Calu3 (cell line): ENCODE results near the gene SLC5A10. TPM values are rescaled to one million over a fixed set of nuclear protein-coding genes. Genes with fewer than 3 reads are reported as not detected.

Source experiments
- BruUV-seq: library from RNA; stranded (reverse); fragments of 400-500 nt; replicated peaks from 2 replicates; lab custom pipeline; 2021; lab: Mats Ljungman, UMichigan
- CTCF ChIA-PET: fragments of 300-600 bp; sonication (Branson Sonifier 250); formaldehyde crosslinking; loops from one replicate; lab custom pipeline; 2022; ENCODE audit warnings: antibody characterized with exemption; lab: Charles Lee
- DNase-seq: peaks from one replicate; pipeline ENCODE4 v3.0.0; 2022
- H3K27ac Mint-ChIP-seq: one replicate; pipeline ENCODE4 v1.8.0; 2022; ENCODE audit warnings: mixed read lengths; ENCODE audit not compliant: unreplicated experiment
- H3K27me3 Mint-ChIP-seq: one replicate; pipeline ENCODE4 v1.8.0; 2022; ENCODE audit warnings: mixed read lengths; ENCODE audit not compliant: unreplicated experiment
- H3K36me3 Mint-ChIP-seq: one replicate; pipeline ENCODE4 v1.8.0; 2022; ENCODE audit warnings: mild to moderate bottlenecking, moderate library complexity, mixed read lengths; ENCODE audit not compliant: insufficient read depth, unreplicated experiment
- H3K4me1 Mint-ChIP-seq: one replicate; pipeline ENCODE4 v1.8.0; 2022; ENCODE audit warnings: mild to moderate bottlenecking, low read depth, mixed read lengths; ENCODE audit not compliant: unreplicated experiment
- H3K4me3 Mint-ChIP-seq: one replicate; pipeline ENCODE4 v1.8.0; 2022; ENCODE audit warnings: mild to moderate bottlenecking, low read depth, moderate library complexity, mixed read lengths; ENCODE audit not compliant: unreplicated experiment
- H3K9me3 Mint-ChIP-seq: one replicate; pipeline ENCODE4 v1.8.0; 2022; ENCODE audit warnings: low read depth, mixed read lengths; ENCODE audit not compliant: unreplicated experiment
- intact Hi-C: fragments of 100-400 bp; cut with micrococcal nuclease; formaldehyde crosslinking; loops from one replicate; pipeline ENCODE4 v1.10.0; 2022; ENCODE audit not compliant: unreplicated experiment
- total RNA-seq: library from RNA; stranded (reverse); gene quantifications from 2 replicates; pipeline ENCODE4 v1.2.3, GENCODE V29; 2022
- TF ChIP-seq, protein P1 (sequence below): fragments of 200-600 bp; IDR thresholded peaks from one replicate; pipeline ENCODE4 v1.8.0; 2022; ENCODE audit warnings: antibody characterized with exemption; ENCODE audit not compliant: unreplicated experiment

The SLC5A10 gene
- total RNA-seq, 1 experiment from 2014 or later, result not detected

GRCh38 chr17:18948476-18949006 lies 3.4 kb upstream of the SLC5A10 start:
- DNase-seq, result no peak
- TF ChIP-seq, protein P1, sequence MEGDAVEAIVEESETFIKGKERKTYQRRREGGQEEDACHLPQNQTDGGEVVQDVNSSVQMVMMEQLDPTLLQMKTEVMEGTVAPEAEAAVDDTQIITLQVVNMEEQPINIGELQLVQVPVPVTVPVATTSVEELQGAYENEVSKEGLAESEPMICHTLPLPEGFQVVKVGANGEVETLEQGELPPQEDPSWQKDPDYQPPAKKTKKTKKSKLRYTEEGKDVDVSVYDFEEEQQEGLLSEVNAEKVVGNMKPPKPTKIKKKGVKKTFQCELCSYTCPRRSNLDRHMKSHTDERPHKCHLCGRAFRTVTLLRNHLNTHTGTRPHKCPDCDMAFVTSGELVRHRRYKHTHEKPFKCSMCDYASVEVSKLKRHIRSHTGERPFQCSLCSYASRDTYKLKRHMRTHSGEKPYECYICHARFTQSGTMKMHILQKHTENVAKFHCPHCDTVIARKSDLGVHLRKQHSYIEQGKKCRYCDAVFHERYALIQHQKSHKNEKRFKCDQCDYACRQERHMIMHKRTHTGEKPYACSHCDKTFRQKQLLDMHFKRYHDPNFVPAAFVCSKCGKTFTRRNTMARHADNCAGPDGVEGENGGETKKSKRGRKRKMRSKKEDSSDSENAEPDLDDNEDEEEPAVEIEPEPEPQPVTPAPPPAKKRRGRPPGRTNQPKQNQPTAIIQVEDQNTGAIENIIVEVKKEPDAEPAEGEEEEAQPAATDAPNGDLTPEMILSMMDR, result no peak
- H3K4me3 Mint-ChIP-seq, result no peak overlapping the region
- no peak overlapping the region for H3K27ac Mint-ChIP-seq
- intact Hi-C loops, result no loop called here
- H3K4me1 Mint-ChIP-seq, result peaks cover 18% of the 10 kb centered on the region
- H3K27me3 Mint-ChIP-seq, result peaks cover 8% of the 10 kb centered on the region
- no peaks in the 10 kb centered on the region for H3K9me3 Mint-ChIP-seq
- CTCF ChIA-PET, result interaction anchor here (1.2 kb wide), 1 partner anchor 13 kb away, joined by 3 read pairs; no protein-coding TSS in a partner anchor
- H3K36me3 Mint-ChIP-seq, result peaks cover 13% of the 10 kb centered on the region
- no TSS peak for BruUV-seq

GRCh38 chr17:18949566-18949965 lies 2.4 kb upstream of the SLC5A10 start:
- TF ChIP-seq, protein P1, result no peak
- intact Hi-C loops, result no loop called here
- H3K27me3 Mint-ChIP-seq, result peaks cover 8% of the 10 kb centered on the region
- H3K4me1 Mint-ChIP-seq, result peaks cover 18% of the 10 kb centered on the region
- H3K9me3 Mint-ChIP-seq, result no peaks in the 10 kb centered on the region
- H3K4me3 Mint-ChIP-seq, result no peak overlapping the region
- DNase-seq, result no peak
- H3K36me3 Mint-ChIP-seq, result peaks cover 13% of the 10 kb centered on the region
- BruUV-seq, result no TSS peak
- CTCF ChIA-PET, result interaction anchor here (1.2 kb wide), 1 partner anchor 11 kb away, joined by 3 read pairs; no protein-coding TSS in a partner anchor
- H3K27ac Mint-ChIP-seq, result no peak overlapping the region

DNA sequence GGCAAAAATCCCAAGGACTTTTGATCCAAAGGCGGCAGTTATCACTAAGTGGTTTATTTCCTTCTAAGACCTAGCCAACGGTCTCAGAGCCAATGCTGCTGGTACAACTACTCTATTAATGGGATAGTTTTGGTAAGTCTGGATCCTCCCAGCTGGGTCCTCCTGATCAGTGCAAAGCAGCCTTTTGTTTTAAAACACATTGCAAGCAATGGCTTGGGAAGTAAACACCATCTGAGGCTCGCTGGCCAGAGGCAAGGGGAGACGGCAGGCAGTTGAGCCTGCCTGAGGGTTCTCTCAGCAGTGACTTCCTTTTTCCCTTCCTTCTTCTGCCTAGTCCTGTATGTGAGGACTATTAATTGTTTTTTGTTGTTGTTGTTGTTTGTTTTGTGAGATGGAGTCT lies 1.6 kb upstream of the SLC5A10 start:
- Mint-ChIP-seq H3K4me1 (peaks cover 18% of the 10 kb centered on the region), H3K4me3 (no peak overlapping the region), H3K36me3 (peaks cover 13% of the 10 kb centered on the region), H3K27me3 (peaks cover 8% of the 10 kb centered on the region), H3K27ac (no peak overlapping the region), H3K9me3 (no peaks in the 10 kb centered on the region)
- no TSS peak for BruUV-seq
- DNase-seq, result no peak
- intact Hi-C loops, result loop anchor here (1.0 kb wide), 1 partner anchor 12 kb away; no protein-coding TSS in a partner anchor
- TF ChIP-seq, protein P1, result no peak
- CTCF ChIA-PET, result no interaction called here

DNA sequence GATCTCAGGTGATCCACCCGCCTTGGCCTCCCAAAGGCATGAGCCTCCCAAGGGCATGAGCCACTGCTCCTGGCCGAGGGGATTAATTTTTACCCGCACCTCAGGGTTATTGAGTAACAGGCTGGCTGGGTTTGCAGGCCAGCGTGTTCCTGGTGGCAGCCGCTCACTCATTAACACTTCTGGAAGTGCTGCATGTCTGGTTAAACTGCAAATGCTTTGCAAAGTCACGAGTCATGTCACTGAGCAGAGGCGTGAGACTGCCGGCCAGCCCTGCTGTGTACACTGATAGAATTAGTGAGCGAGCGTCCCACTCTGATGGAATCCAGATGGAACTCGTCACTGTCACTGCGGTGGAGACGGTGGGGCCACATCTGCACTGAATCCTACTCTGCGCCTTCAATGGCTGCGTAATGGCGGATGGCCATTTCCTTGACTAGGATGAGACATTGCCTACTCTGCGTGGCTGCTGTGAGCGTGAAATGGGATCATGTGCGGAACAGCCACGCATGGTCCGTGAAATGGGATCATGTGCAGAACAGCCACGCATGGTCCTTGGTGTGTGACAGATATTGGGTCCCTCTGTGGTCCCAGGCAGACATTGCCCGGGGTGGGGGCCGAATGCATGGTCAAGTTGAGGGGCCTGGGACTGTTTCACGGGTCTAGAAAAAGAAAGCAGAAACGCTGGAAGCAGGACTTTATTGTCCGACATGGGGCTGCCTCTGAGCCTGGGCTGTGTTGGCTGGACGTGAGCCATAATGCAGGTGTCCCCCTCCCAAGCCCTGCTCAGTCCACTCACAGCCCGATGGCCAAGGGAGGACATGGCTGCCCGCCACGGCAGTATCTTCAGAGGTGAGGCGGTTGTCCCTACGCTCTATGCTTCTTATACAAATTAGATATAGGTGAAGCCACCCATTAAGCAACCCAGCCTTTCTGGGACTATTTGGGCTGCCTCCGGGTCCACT lies 740 bp upstream of the SLC5A10 start:
- Mint-ChIP-seq H3K9me3 (no peaks in the 10 kb centered on the region), H3K27me3 (peaks cover 5% of the 10 kb centered on the region), H3K4me1 (peaks cover 15% of the 10 kb centered on the region), H3K36me3 (peaks cover 13% of the 10 kb centered on the region), H3K4me3 (no peak overlapping the region), H3K27ac (no peak overlapping the region)
- TF ChIP-seq, protein P1, result no peak
- CTCF ChIA-PET, result no interaction called here
- intact Hi-C loops, result loop anchor here (1.0 kb wide), 1 partner anchor 13 kb away; no protein-coding TSS in a partner anchor
- BruUV-seq, result no TSS peak
- DNase-seq, result peak; percentile 69
